ENCODE measurements around the gene PPFIBP1.
A peak's percentile ranks its signal among the peaks of the same experiment; 100 is the strongest.

PPFIBP1 gene

GRCh38 chr12:27513155-27513824, 10.7 kb upstream of the PPFIBP1 start:
- no peak for DNase-seq

GRCh38 chr12:27515671-27516070, 8.3 kb upstream of the PPFIBP1 start:
- no peak for DNase-seq

GRCh38 chr12:27516625-27517024, 7.4 kb upstream of the PPFIBP1 start:
- no peak for DNase-seq

GRCh38 chr12:27517546-27517945, 6.5 kb upstream of the PPFIBP1 start:
- DNase-seq = no peak

GRCh38 chr12:27517961-27518665, 5.9 kb upstream of the PPFIBP1 start:
- no peak for DNase-seq

GRCh38 chr12:27521066-27521465, 2.9 kb upstream of the PPFIBP1 start:
- DNase-seq = no peak

GRCh38 chr12:27521981-27522380, 2.0 kb upstream of the PPFIBP1 start:
- no peak for DNase-seq

- no peak for DNase-seq
Measured at GRCh38 chr12:27523305-27523641, 733 bp upstream of the PPFIBP1 start.

- no peak for DNase-seq
Measured at GRCh38 chr12:27524494-27524835, 459 bp downstream of the PPFIBP1 start.

GRCh38 chr12:27524839-27525753, 1.1 kb downstream of the PPFIBP1 start:
- no peak for DNase-seq

GRCh38 chr12:27527512-27527911, 3.5 kb downstream of the PPFIBP1 start:
- DNase-seq = no peak

- no peak for DNase-seq
Measured at GRCh38 chr12:27528788-27529187, 4.8 kb downstream of the PPFIBP1 start.

GRCh38 chr12:27530157-27530922, 6.3 kb downstream of the PPFIBP1 start:
- no peak for DNase-seq

- DNase-seq = no peak
Measured at GRCh38 chr12:27531896-27532295, 7.9 kb downstream of the PPFIBP1 start.

- peak; percentile 49 for DNase-seq
Measured at GRCh38 chr12:27534060-27534764, 10.2 kb downstream of the PPFIBP1 start.

- no peak for DNase-seq
Measured at GRCh38 chr12:27534765-27535161, 10.8 kb downstream of the PPFIBP1 start.

GRCh38 chr12:27535318-27535717, 11.3 kb downstream of the PPFIBP1 start:
- DNase-seq = no peak

GRCh38 chr12:27537855-27538675, 14.1 kb downstream of the PPFIBP1 start:
- DNase-seq = no peak

GRCh38 chr12:27539191-27539631, 15.2 kb downstream of the PPFIBP1 start:
- DNase-seq = no peak

- DNase-seq = no peak
Measured at GRCh38 chr12:27541031-27541719, 17.2 kb downstream of the PPFIBP1 start.

- DNase-seq = no peak
Measured at GRCh38 chr12:27542628-27543027, 18.6 kb downstream of the PPFIBP1 start.

Measured in activated CD4-positive, alpha-beta T cell treated with anti-CD3 and anti-CD28 coated beads, Interleukin-2, amount 50 U/mL, for 16 hours (primary cell).